IMR-90 (cell line): ENCODE results near the gene RCAN2. TPM values are rescaled to one million over a fixed set of nuclear protein-coding genes. Genes with fewer than 3 reads are reported as not detected.

Source experiments
- ATAC-seq: fragments of 200-7000 bp; cut with Tn5 transposase; 2 replicates; pipeline ENCODE4 v1.9.1; 2020; ENCODE audit warnings: low read depth, mild to moderate bottlenecking, moderate library complexity
- BruUV-seq: library from RNA; stranded (reverse); fragments of 400-500 nt; replicated peaks from 2 replicates; lab custom pipeline; 2021; lab: Mats Ljungman, UMichigan
- CTCF ChIA-PET: fragments of 300-600 bp; formaldehyde crosslinking; extraction: SDS; loops from one replicate; lab custom pipeline; 2021; ENCODE audit warnings: antibody characterized with exemption; lab: Yijun Ruan, JAX
- POLR2A ChIA-PET: fragments of 300-600 bp; sonication (Branson Sonifier 250); formaldehyde crosslinking; loops from one replicate; lab custom pipeline; 2022; ENCODE audit warnings: antibody characterized with exemption; ENCODE audit not compliant: unreplicated experiment; lab: Charles Lee
- DNase-seq: peaks from one replicate; pipeline ENCODE4 v3.0.0; 2013
- H2AFZ ChIP-seq: replicated peaks from 2 replicates; pipeline ENCODE3; 2013; ENCODE audit warnings: low read length, mild to moderate bottlenecking; ENCODE audit not compliant: poor library complexity
- H2AK5ac ChIP-seq: 2 replicates; pipeline ENCODE4 v1.6.1; 2013; ENCODE audit warnings: low read depth, low read length, inconsistent platforms
- H2AK9ac ChIP-seq: replicated peaks from 2 replicates; pipeline ENCODE3; 2013; ENCODE audit warnings: mild to moderate bottlenecking, low read depth, low read length, moderate library complexity; ENCODE audit not compliant: poor library complexity
- H2BK120ac ChIP-seq: 2 replicates; pipeline ENCODE4 v1.6.1; 2013; ENCODE audit warnings: low read depth, low read length, inconsistent platforms
- H2BK15ac ChIP-seq: 3 replicates; pipeline ENCODE4 v1.6.1; 2013; ENCODE audit warnings: low read depth, low read length, inconsistent platforms
- H2BK20ac ChIP-seq: 2 replicates; pipeline ENCODE4 v1.6.1; 2013; ENCODE audit warnings: low read depth, mild to moderate bottlenecking, inconsistent platforms, low read length, moderate library complexity
- H2BK5ac ChIP-seq: 2 replicates; pipeline ENCODE4 v1.6.1; 2013; ENCODE audit warnings: mild to moderate bottlenecking, low read depth, low read length, inconsistent platforms; ENCODE audit not compliant: poor library complexity, severe bottlenecking
- H3K14ac ChIP-seq: replicated peaks from 2 replicates; pipeline ENCODE4 v1.6.1; 2013; ENCODE audit warnings: low read depth, low read length, inconsistent platforms
- H3K18ac ChIP-seq: 2 replicates; pipeline ENCODE4 v1.6.1; 2013; ENCODE audit warnings: low read depth, low read length, control low read depth
- H3K23ac ChIP-seq: 2 replicates; pipeline ENCODE4 v1.6.1; 2013; ENCODE audit warnings: low read depth, low read length, inconsistent platforms
- H3K27ac ChIP-seq: 2 replicates; pipeline ENCODE4 v1.5.1; 2013; ENCODE audit warnings: mild to moderate bottlenecking, control low read depth, low read length; ENCODE audit not compliant: insufficient read depth
- H3K27me3 ChIP-seq: 2 replicates; pipeline ENCODE4 v1.6.1; 2013; ENCODE audit warnings: low read length; ENCODE audit not compliant: control insufficient read depth, insufficient read depth
- H3K36me3 ChIP-seq: 2 replicates; pipeline ENCODE4 v1.6.1; 2013; ENCODE audit warnings: low read length, mixed read lengths; ENCODE audit not compliant: control insufficient read depth, insufficient read depth
- H3K4ac ChIP-seq: 2 replicates; pipeline ENCODE4 v1.6.1; 2013; ENCODE audit warnings: low read depth, low read length, inconsistent platforms
- H3K4me1 ChIP-seq: 2 replicates; pipeline ENCODE4 v1.6.1; 2013; ENCODE audit warnings: low read length, mixed read lengths; ENCODE audit not compliant: control insufficient read depth, insufficient read depth
- H3K4me2 ChIP-seq: 2 replicates; pipeline ENCODE4 v1.6.1; 2013; ENCODE audit warnings: low read depth, mild to moderate bottlenecking, control low read depth, low read length, moderate library complexity
- H3K4me3 ChIP-seq: 2 replicates; pipeline ENCODE4 v1.5.1; 2013; ENCODE audit warnings: low read depth, mild to moderate bottlenecking, control low read depth, low read length, moderate library complexity; ENCODE audit not compliant: insufficient read depth
- H3K56ac ChIP-seq: 2 replicates; pipeline ENCODE4 v1.6.1; 2013; ENCODE audit warnings: low read length, inconsistent platforms; ENCODE audit not compliant: insufficient read depth; ENCODE audit errors: extremely low read depth
- H3K79me1 ChIP-seq, 2 experiments: 2 replicates each; pipeline ENCODE4 v1.6.1; 2013; ENCODE audit warnings: low read length in 2 of 2, inconsistent platforms in 1 of 2, low read depth in 1 of 2
- H3K9ac ChIP-seq: 2 replicates; pipeline ENCODE4 v1.6.1; 2013; ENCODE audit warnings: low read depth, low read length, control low read depth
- H3K9me1 ChIP-seq: 2 replicates; pipeline ENCODE4 v1.6.1; 2013; ENCODE audit warnings: low read length, inconsistent platforms; ENCODE audit not compliant: insufficient read depth
- H3K9me3 ChIP-seq: 2 replicates; pipeline ENCODE4 v1.6.1; 2013; ENCODE audit warnings: low read length; ENCODE audit not compliant: control insufficient read depth, insufficient read depth
- H4K20me1 ChIP-seq: 2 replicates; pipeline ENCODE4 v1.6.1; 2013; ENCODE audit warnings: low read length, inconsistent platforms; ENCODE audit not compliant: insufficient read depth
- H4K5ac ChIP-seq: 2 replicates; pipeline ENCODE4 v1.6.1; 2013; ENCODE audit warnings: mild to moderate bottlenecking, low read depth, low read length, control low read depth
- H4K8ac ChIP-seq, 2 experiments: 2 replicates each; pipeline ENCODE4 v1.6.1; 2013; ENCODE audit warnings: low read depth in 2 of 2, low read length in 2 of 2, control low read depth in 1 of 2, inconsistent platforms in 1 of 2
- H4K91ac ChIP-seq: 2 replicates; pipeline ENCODE4 v1.6.1; 2013; ENCODE audit warnings: low read depth, low read length, inconsistent platforms; ENCODE audit not compliant: insufficient read depth
- MAFK ChIP-seq: IDR thresholded peaks from 2 replicates; pipeline ENCODE4 v1.6.1; 2012; ENCODE audit warnings: low read depth, low read length, improper control_type of control experiment
- POLR2A ChIP-seq: IDR thresholded peaks from 2 replicates; pipeline ENCODE4 v1.6.1; 2012; ENCODE audit warnings: mild to moderate bottlenecking, low read depth, low read length
- WGBS, 2 experiments: methylation state at CpG; one replicate each; pipeline versions ENCODE4 v1.1.5 to v1.1.7; 2013; ENCODE audit warnings: missing lambda C conversion rate in 2 of 2; ENCODE audit not compliant: insufficient read length in 1 of 2; ENCODE audit errors: extremely low coverage in 2 of 2; 5-methylcytosine and 5-hydroxymethylcytosine counted together
- dilution Hi-C: fragments of 300-500 bp; cut with HindIII; formaldehyde crosslinking; loops from one replicate; pipeline ENCODE4 v1.14.3; 2018; ENCODE audit warnings: low sequenced_read_pairs; ENCODE audit not compliant: unreplicated experiment
- in situ Hi-C: fragments of 300-500 bp; cut with MboI; formaldehyde crosslinking; loops from 3 replicates; pipeline ENCODE4 v1.14.3; 2019; ENCODE audit warnings: low sequenced_read_pairs, inconsistent platforms, mixed read lengths
- intact Hi-C: fragments of 100-400 bp; cut with micrococcal nuclease; formaldehyde crosslinking; loops from 2 replicates; pipeline ENCODE4 v1.10.0; 2022
- polyA plus RNA-seq, 3 experiments: library from polyadenylated mRNA; depleted of rRNA; stranded (reverse); fragments of >200 nt; gene quantifications; 2 replicates each; pipeline ENCODE4 v1.2.3, GENCODE V29; 2012; ENCODE audit warnings: low replicate concordance in 1 of 3
- total RNA-seq: library from RNA; depleted of rRNA; stranded (reverse); fragments of >200 nt; gene quantifications from 2 replicates; pipeline ENCODE4 v1.2.3, GENCODE V29; 2012

RCAN2 gene
- total and polyA plus RNA-seq, 2 of the 4 experiments (the other 2 are of a cell fraction), result 1.3 to 1.8 TPM

DNA sequence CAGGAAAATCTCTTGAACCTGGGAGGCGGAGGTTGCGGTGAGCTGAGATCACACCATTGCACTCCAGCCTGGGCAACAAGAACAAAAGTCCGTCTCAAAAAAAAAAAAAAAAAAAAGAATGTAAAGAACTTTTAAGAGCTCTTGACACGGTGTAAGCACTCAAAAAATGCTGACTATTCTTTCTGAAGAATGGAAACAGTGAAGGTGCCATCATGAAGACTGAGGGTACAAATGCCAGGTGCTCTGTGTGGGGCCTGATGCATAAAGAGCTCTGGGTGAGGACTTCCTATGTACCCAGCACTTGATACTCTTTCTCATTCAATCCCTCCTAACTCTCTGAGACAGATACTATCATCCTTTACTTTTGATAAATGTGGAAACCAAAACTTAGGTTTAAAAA is 275.5 kb downstream of the RCAN2 start:
- H3K23ac ChIP-seq, result no peak overlapping the region
- no peaks in the 10 kb centered on the region for H3K9me1 ChIP-seq
- no TSS peak for BruUV-seq
- dilution Hi-C loops, result no loop called here
- H3K36me3 ChIP-seq, result no peaks in the 10 kb centered on the region
- H2BK20ac ChIP-seq, result no peak overlapping the region
- H2BK120ac ChIP-seq, result no peak overlapping the region
- H3K79me1 ChIP-seq, result no peaks in the 10 kb centered on the region
- H3K4me1 ChIP-seq, result no peaks in the 10 kb centered on the region
- H3K18ac ChIP-seq, result no peak overlapping the region
- H2AFZ ChIP-seq, result no peak overlapping the region
- no peaks in the 10 kb centered on the region for H3K27me3 ChIP-seq
- H2BK15ac ChIP-seq, result no peak overlapping the region
- H3K4me3 ChIP-seq, result no peak overlapping the region
- no peak for ATAC-seq
- H2AK9ac ChIP-seq, result no peak overlapping the region
- no peaks in the 10 kb centered on the region for H4K20me1 ChIP-seq
- no peak overlapping the region for H4K5ac ChIP-seq
- no peaks in the 10 kb centered on the region for H3K9me3 ChIP-seq
- no peak overlapping the region for H3K4me2 ChIP-seq
- H4K91ac ChIP-seq, result no peak overlapping the region
- peak; percentile 22; the same call in 1 of the 2 replicates for TF ChIP-seq MAFK
- no peak for TF ChIP-seq POLR2A
- no CpG with 5 or more reads among the region's 4 CpGs for WGBS, 2 experiments
- intact Hi-C loops, result no loop called here
- no peak overlapping the region for H3K56ac ChIP-seq
- no peak for DNase-seq
- no peak overlapping the region for H3K14ac ChIP-seq
- ChIA-PET CTCF (interaction anchor here (0.6 kb wide), 1 partner anchor 78 kb away, joined by 3 read pairs; no protein-coding TSS in a partner anchor), POLR2A (no interaction called here)
- H2BK5ac ChIP-seq, result no peak overlapping the region
- H3K9ac ChIP-seq, result no peak overlapping the region
- H3K27ac ChIP-seq, result no peak overlapping the region
- in situ Hi-C loops, result no loop called here
- H3K4ac ChIP-seq, result no peak overlapping the region
- H2AK5ac ChIP-seq, result no peak overlapping the region
- H4K8ac ChIP-seq, result no peak overlapping the region
